ENCODE data around the gene OLFM4. TPM values are rescaled to one million over a fixed set of nuclear protein-coding genes. Genes with fewer than 3 reads are reported as not detected.

OLFM4 gene
- total RNA-seq, 6 experiments from 2014 or later: not detected

DNA sequence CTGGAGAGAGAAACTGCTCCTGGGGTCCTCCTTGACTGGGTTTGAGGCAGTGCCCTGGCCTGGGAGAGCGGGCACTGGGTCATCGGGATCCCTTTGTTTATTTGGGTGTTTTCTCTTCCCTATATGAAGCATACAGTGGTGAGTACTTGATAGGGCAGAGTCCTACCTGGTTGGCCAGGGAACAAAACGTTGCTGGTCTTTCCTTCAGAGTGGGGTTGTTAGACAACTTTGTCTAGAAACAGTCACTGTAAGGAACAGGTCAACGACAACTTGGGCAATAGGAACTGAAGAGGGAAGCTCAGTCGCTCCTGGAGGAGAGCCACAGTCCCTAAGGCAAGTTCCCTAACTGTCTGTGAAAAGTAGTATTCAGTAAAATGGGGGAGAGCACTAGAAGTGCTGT, 550 bp upstream of the OLFM4 start:
- DNase-seq: no peak
- TF ChIP-seq, protein P1, sequence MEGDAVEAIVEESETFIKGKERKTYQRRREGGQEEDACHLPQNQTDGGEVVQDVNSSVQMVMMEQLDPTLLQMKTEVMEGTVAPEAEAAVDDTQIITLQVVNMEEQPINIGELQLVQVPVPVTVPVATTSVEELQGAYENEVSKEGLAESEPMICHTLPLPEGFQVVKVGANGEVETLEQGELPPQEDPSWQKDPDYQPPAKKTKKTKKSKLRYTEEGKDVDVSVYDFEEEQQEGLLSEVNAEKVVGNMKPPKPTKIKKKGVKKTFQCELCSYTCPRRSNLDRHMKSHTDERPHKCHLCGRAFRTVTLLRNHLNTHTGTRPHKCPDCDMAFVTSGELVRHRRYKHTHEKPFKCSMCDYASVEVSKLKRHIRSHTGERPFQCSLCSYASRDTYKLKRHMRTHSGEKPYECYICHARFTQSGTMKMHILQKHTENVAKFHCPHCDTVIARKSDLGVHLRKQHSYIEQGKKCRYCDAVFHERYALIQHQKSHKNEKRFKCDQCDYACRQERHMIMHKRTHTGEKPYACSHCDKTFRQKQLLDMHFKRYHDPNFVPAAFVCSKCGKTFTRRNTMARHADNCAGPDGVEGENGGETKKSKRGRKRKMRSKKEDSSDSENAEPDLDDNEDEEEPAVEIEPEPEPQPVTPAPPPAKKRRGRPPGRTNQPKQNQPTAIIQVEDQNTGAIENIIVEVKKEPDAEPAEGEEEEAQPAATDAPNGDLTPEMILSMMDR (IDR thresholded peaks at IDR 0.05): no peak
- Mint-ChIP-seq H3K4me3 (no peak overlapping the region), H3K27me3 (ENCODE audit: insufficient read depth) (no peaks in the 10 kb centered on the region), H3K36me3 (ENCODE audit: low read depth) (no peaks in the 10 kb centered on the region), H3K4me1 (ENCODE audit: low read depth) (no peaks in the 10 kb centered on the region), H3K9me3 (peaks cover 47% of the 10 kb centered on the region), H3K27ac (no peak overlapping the region)

DNA sequence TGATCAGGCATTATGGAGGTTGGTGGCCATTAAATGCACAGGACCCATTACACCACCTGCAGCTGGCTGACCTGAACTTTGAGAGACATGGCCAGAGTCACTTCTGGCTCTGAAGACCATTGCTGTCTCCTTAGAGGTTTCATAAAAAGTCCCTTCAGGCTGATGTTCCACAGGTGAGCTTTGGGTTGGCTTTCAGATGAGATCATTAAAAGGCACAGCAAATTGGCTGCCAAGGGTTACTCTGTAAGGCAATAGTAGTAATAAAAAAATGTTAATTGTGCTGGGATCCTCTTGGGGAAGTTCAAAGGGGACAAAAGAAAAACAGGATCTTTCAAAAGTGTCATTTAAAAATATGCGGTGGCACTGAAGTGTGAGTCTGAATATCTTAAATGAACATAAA, 4.2 kb downstream of the OLFM4 start:
- Mint-ChIP-seq H3K27me3 (ENCODE audit: insufficient read depth) (no peaks in the 10 kb centered on the region; the same call in 1 of the 2 replicates), H3K4me3 (no peak overlapping the region)

DNA sequence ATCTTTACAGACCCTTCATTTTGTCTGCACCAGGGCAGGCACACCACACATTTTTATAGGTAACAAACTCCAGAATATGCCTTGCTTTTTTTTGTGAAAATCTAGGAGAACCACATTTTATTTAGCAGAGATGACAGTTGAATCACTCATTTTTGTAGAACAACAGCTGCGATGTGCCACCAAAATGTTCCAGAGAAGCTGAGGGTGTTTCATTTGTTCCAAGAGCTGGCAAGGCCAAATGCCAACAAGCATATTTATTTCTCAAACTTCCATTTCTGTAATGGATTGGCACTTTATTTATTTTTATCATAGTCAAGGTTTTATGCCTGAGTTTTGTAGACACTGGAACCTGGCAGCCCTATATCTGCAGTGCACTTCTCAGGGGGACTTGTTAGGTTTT, 10.4 kb downstream of the OLFM4 start:
- no peak overlapping the region for H3K4me3 Mint-ChIP-seq
- H3K27ac Mint-ChIP-seq: no peak overlapping the region
- H3K4me1 Mint-ChIP-seq (ENCODE audit: low read depth): no peaks in the 10 kb centered on the region
- H3K27me3 Mint-ChIP-seq (ENCODE audit: insufficient read depth): no peaks in the 10 kb centered on the region; the same call in 1 of the 2 replicates
- DNase-seq: no peak
- TF ChIP-seq, protein P1 (IDR thresholded peaks at IDR 0.05): no peak
- peaks cover 46% of the 10 kb centered on the region for H3K9me3 Mint-ChIP-seq
- no peaks in the 10 kb centered on the region for H3K36me3 Mint-ChIP-seq (ENCODE audit: low read depth)

More for the DNA sequence above, 4.2 kb downstream of the OLFM4 start:
- Mint-ChIP-seq H3K27ac (no peak overlapping the region), H3K9me3 (peaks cover 36% of the 10 kb centered on the region), H3K36me3 (ENCODE audit: low read depth) (no peaks in the 10 kb centered on the region), H3K4me1 (ENCODE audit: low read depth) (no peaks in the 10 kb centered on the region)
- DNase-seq: no peak
- TF ChIP-seq, protein P1 (IDR thresholded peaks at IDR 0.05): no peak

DNA sequence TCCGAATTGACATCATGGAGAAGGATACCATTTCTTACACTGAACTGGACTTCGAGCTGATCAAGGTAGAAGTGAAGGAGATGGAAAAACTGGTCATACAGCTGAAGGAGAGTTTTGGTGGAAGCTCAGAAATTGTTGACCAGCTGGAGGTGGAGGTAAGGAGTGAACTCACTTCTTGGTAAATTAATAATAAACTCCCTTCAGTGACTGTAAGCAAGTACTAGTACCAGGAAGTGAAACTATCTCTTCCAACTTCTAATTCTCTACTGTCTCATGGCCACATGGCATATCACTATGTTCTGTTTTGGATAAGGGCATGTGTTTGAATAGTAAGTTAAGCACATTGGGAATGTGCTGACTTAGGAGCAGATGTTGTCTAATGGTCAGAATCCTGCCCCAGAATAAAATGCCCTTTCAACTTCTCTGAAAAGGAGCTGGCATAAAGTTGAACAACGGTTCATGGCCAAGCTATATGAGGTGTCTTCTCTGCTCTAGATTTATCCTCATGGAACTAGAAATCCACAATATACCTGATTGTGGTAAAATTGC, 13.4 kb downstream of the OLFM4 start:
- Mint-ChIP-seq H3K36me3 (ENCODE audit: low read depth) (no peaks in the 10 kb centered on the region), H3K4me3 (no peak overlapping the region), H3K27me3 (ENCODE audit: insufficient read depth) (no peaks in the 10 kb centered on the region), H3K4me1 (ENCODE audit: low read depth) (no peaks in the 10 kb centered on the region), H3K27ac (no peak overlapping the region), H3K9me3 (peaks cover 47% of the 10 kb centered on the region)
- DNase-seq: no peak
- TF ChIP-seq, protein P1 (IDR thresholded peaks at IDR 0.05): no peak

DNA sequence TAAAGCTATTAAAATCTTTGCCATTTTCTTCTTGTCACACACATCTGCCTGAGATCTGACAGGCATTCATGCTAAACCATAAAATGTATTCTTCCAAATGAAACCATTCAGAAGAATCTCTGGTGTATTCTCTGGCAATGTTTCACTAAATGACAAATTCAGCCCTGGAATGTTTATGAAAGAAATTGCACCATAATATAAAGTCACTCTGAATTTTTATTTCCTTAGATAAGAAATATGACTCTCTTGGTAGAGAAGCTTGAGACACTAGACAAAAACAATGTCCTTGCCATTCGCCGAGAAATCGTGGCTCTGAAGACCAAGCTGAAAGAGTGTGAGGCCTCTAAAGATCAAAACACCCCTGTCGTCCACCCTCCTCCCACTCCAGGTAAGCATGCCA, 14.3 kb downstream of the OLFM4 start:
- TF ChIP-seq, protein P1 (IDR thresholded peaks at IDR 0.05): no peak
- H3K9me3 Mint-ChIP-seq: peaks cover 47% of the 10 kb centered on the region
- no peak overlapping the region for H3K27ac Mint-ChIP-seq
- no peak overlapping the region for H3K4me3 Mint-ChIP-seq
- no peaks in the 10 kb centered on the region for H3K4me1 Mint-ChIP-seq (ENCODE audit: low read depth)
- H3K27me3 Mint-ChIP-seq (ENCODE audit: insufficient read depth): no peaks in the 10 kb centered on the region
- H3K36me3 Mint-ChIP-seq (ENCODE audit: low read depth): no peaks in the 10 kb centered on the region
- DNase-seq: no peak

DNA sequence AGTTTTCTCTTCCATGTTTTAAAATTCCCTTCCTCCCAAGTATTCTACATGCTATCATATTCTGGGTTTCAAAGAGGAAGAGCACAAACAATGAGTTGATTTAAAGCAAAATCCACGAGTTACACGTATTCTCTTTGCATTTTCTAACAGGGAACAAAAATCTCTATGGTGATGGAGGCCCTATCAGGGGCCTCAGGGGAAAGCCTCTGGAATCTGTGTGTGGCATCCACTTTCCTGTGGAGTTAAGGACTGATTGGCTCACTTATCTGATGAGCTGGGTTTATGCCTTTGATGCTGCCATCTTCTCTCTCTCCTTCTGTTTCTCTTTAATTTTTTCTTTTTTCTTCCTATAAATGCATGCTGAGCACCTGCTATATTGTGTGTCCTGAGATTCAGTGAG, 14.8 kb downstream of the OLFM4 start:
- H3K4me1 Mint-ChIP-seq (ENCODE audit: low read depth): no peaks in the 10 kb centered on the region
- H3K36me3 Mint-ChIP-seq (ENCODE audit: low read depth): no peaks in the 10 kb centered on the region
- TF ChIP-seq, protein P1 (IDR thresholded peaks at IDR 0.05): no peak
- H3K4me3 Mint-ChIP-seq: no peak overlapping the region
- no peak overlapping the region for H3K27ac Mint-ChIP-seq
- no peak for DNase-seq
- H3K9me3 Mint-ChIP-seq: peaks cover 48% of the 10 kb centered on the region
- no peaks in the 10 kb centered on the region for H3K27me3 Mint-ChIP-seq (ENCODE audit: insufficient read depth)
